ENCODE measurements around the gene NIP7. TPM values are rescaled to one million over a fixed set of nuclear protein-coding genes. Genes with fewer than 3 reads are reported as not detected.

Gene NIP7
- total RNA-seq, 1 experiment from 2014 or later: 35.3 TPM

- Histone ChIP-seq H3K36me3 (ENCODE audit: control insufficient read depth, insufficient read depth, low read length) (peaks cover 2% of the 10 kb centered on the region; the same call in 1 of the 2 replicates), H3K4me3 (ENCODE audit: low read depth in 2 of 2, low read length in 2 of 2) (peak overlapping the region; percentile 64 to 71), H3K27ac (ENCODE audit: low read length) (peak overlapping the region; percentile 79), H3K27me3 (ENCODE audit: control insufficient read depth, insufficient read depth, low read length) (no peaks in the 10 kb centered on the region), H3K4me1 (ENCODE audit: control insufficient read depth, insufficient read depth, low read length) (peaks cover 15% of the 10 kb centered on the region), H3K9me3 (ENCODE audit: control insufficient read depth, insufficient read depth, low read depth, low read length) (no peaks in the 10 kb centered on the region)
- CTCF ChIA-PET: no interaction called here
- no TSS peak for BruUV-seq (replicated peaks)
- in situ Hi-C loops (cut with HindIII; ENCODE audit: low pct_unique_long_range_greater_than_20kb, low sequenced_read_pairs) (no loop called here), intact Hi-C loops (cut with micrococcal nuclease; ENCODE audit: unreplicated experiment) (no loop called here)
- ATAC-seq (peak; percentile 43), DNase-seq (ENCODE audit: low read depth, low spot score) (no peak)
- POLR2A ChIA-PET: no interaction called here
- no peak for TF ChIP-seq POLR2AphosphoS5 (IDR thresholded peaks at IDR 0.05; ENCODE audit: low read depth, low read length)
- no peak for TF ChIP-seq CTCF (IDR thresholded peaks at IDR 0.05)
- TF ChIP-seq SIN3A (IDR thresholded peaks at IDR 0.05; ENCODE audit: borderline replicate concordance, insufficient read depth, low read depth, low read length): no peak
- TF ChIP-seq TCF7L2 (IDR thresholded peaks at IDR 0.05; ENCODE audit: low read depth, low read length): no peak
- TF ChIP-seq REST (IDR thresholded peaks at IDR 0.05; ENCODE audit: insufficient read depth in 1 of 2, low read depth in 2 of 2, low read length in 1 of 2): no peak
Measured at GRCh38 chr16:69329369-69330285, 9.9 kb upstream of the NIP7 start.

- Histone ChIP-seq H3K27me3 (ENCODE audit: control insufficient read depth, insufficient read depth, low read length) (no peaks in the 10 kb centered on the region), H3K4me3 (ENCODE audit: low read depth in 2 of 2, low read length in 2 of 2) (peak within 1 kb of the TSS; percentile 64 to 71), H3K9me3 (ENCODE audit: control insufficient read depth, insufficient read depth, low read depth, low read length) (no peaks in the 10 kb centered on the region), H3K27ac (ENCODE audit: low read length) (peak within 1 kb of the TSS; percentile 90), H3K36me3 (ENCODE audit: control insufficient read depth, insufficient read depth, low read length) (peaks cover 2% of the 10 kb centered on the region; the same call in 1 of the 2 replicates), H3K4me1 (ENCODE audit: control insufficient read depth, insufficient read depth, low read length) (peaks cover 13% of the 10 kb centered on the region; the same call in 1 of the 2 replicates)
- no peak for DNase-seq (ENCODE audit: low read depth, low spot score)
- ChIA-PET POLR2A (no interaction called here), CTCF (no interaction called here)
- peak; percentile 92 for ATAC-seq
- TF ChIP-seq POLR2AphosphoS5 (IDR thresholded peaks at IDR 0.05; ENCODE audit: low read depth, low read length) (peak; percentile 90), TCF7L2 (IDR thresholded peaks at IDR 0.05; ENCODE audit: low read depth, low read length) (no peak), REST (IDR thresholded peaks at IDR 0.05; ENCODE audit: insufficient read depth in 1 of 2, low read depth in 2 of 2, low read length in 1 of 2) (no peak), SIN3A (IDR thresholded peaks at IDR 0.05; ENCODE audit: borderline replicate concordance, insufficient read depth, low read depth, low read length) (peak; percentile 56; the same call in 1 of the 2 replicates), CTCF (IDR thresholded peaks at IDR 0.05) (no peak)
- no TSS peak for BruUV-seq (replicated peaks)
- intact Hi-C loops (cut with micrococcal nuclease; ENCODE audit: unreplicated experiment) (no loop called here), in situ Hi-C loops (cut with HindIII; ENCODE audit: low pct_unique_long_range_greater_than_20kb, low sequenced_read_pairs) (no loop called here)
Measured at GRCh38 chr16:69330286-69331109, 9.1 kb upstream of the NIP7 start, which contains the start of gene PDF. PDF (minus strand) TSS chr16:69330588; CDS start chr16:69330570, 18 bp downstream.

Data from Panc1 (cell line).